Neural cell (in vitro differentiated cells): ENCODE results near the gene RAET1G. TPM values are rescaled to one million over a fixed set of nuclear protein-coding genes. Genes with fewer than 3 reads are reported as not detected.
"Not testable (repeated sequence)": the region's sequence is repeated elsewhere in the genome, so short reads cannot be mapped to it uniquely, and the experiment has no call there.

Experiments used
- H2AFZ ChIP-seq: fragments of 200-600, 300-800 bp; sonication (generic), shearing (Covaris generic); 2 replicates; pipeline ENCODE4 v1.6.0; 2014; ENCODE audit warnings: low read depth, mild to moderate bottlenecking, antibody characterized with exemption, low read length, moderate library complexity
- H3F3A ChIP-seq: fragments of 200-600 bp; shearing (Covaris generic); 2 replicates; pipeline ENCODE4 v1.6.1; 2016; ENCODE audit warnings: mild to moderate bottlenecking, moderate library complexity, mixed read lengths, antibody characterized with exemption, low read length; ENCODE audit not compliant: insufficient read depth, poor library complexity, severe bottlenecking
- H3K27ac ChIP-seq: fragments of 200-600, 300-800 bp; sonication (generic), shearing (Covaris generic); 2 replicates; pipeline ENCODE4 v1.5.1; 2014; ENCODE audit warnings: mild to moderate bottlenecking, low read length, moderate library complexity
- H3K27me3 ChIP-seq: fragments of 300-800, 200-600 bp; sonication (generic), shearing (Covaris generic); 2 replicates; pipeline ENCODE4 v1.6.0; 2014; ENCODE audit warnings: mild to moderate bottlenecking, low read depth, low read length, moderate library complexity; ENCODE audit not compliant: insufficient read depth
- H3K36me3 ChIP-seq: fragments of 300-800, 200-600 bp; sonication (generic), shearing (Covaris generic); 2 replicates; pipeline ENCODE4 v1.5.1; 2014; ENCODE audit warnings: mild to moderate bottlenecking, antibody characterized with exemption, low read length, moderate library complexity; ENCODE audit not compliant: insufficient read depth
- H3K4me2 ChIP-seq: fragments of 300-800, 200-600 bp; sonication (generic), shearing (Covaris generic); 2 replicates; pipeline ENCODE4 v1.6.0; 2014; ENCODE audit warnings: mild to moderate bottlenecking, low read length
- H3K4me3 ChIP-seq: fragments of 300-800, 200-600 bp; sonication (generic), shearing (Covaris generic); 2 replicates; pipeline ENCODE4 v1.5.1; 2014; ENCODE audit warnings: mild to moderate bottlenecking, low read length, moderate library complexity
- H3K79me2 ChIP-seq: fragments of 200-600 bp; shearing (Covaris generic); replicated peaks from 2 replicates; pipeline ENCODE4 v1.6.0; 2014; ENCODE audit warnings: mild to moderate bottlenecking, low read length, moderate library complexity; ENCODE audit not compliant: insufficient read depth
- H3K9ac ChIP-seq: fragments of 300-800, 200-600 bp; sonication (generic), shearing (Covaris generic); 2 replicates; pipeline ENCODE4 v1.6.1; 2016; ENCODE audit warnings: mild to moderate bottlenecking, low read length, mixed read lengths
- H3K9me2 ChIP-seq: fragments of 200-600 bp; shearing (Covaris generic); 2 replicates; pipeline ENCODE4 v1.6.1; 2016; ENCODE audit warnings: mild to moderate bottlenecking, low read length, mixed read lengths; ENCODE audit not compliant: insufficient read depth
- H3K9me3 ChIP-seq: fragments of 200-600, 300-800 bp; sonication (generic), shearing (Covaris generic); 2 replicates; pipeline ENCODE4 v1.6.1; 2016; ENCODE audit warnings: mild to moderate bottlenecking, mixed run types, low read length, moderate library complexity, mixed read lengths
- H4K20me1 ChIP-seq: fragments of 200-600 bp; shearing (Covaris generic); 2 replicates; pipeline ENCODE4 v1.6.1; 2016; ENCODE audit warnings: mild to moderate bottlenecking, mixed run types; ENCODE audit not compliant: insufficient read depth
- CTCF ChIP-seq: fragments of 450-650 bp; IDR thresholded peaks from 2 replicates; pipeline ENCODE4 v1.5.1; 2014; ENCODE audit warnings: antibody characterized with exemption, mild to moderate bottlenecking, moderate library complexity; ENCODE audit not compliant: poor library complexity, severe bottlenecking
- EP300 ChIP-seq: fragments of 450-650 bp; conservative IDR thresholded peaks from 2 replicates; pipeline ENCODE4 v1.6.1; 2014; ENCODE audit warnings: antibody characterized with exemption, mild to moderate bottlenecking, moderate library complexity; ENCODE audit not compliant: poor library complexity, severe bottlenecking
- EZH2 ChIP-seq: fragments of 200-600, 300-800 bp; shearing (Covaris generic), sonication (generic); IDR thresholded peaks from 2 replicates; pipeline ENCODE4 v1.6.1; 2014; ENCODE audit warnings: antibody characterized with exemption, low read length, borderline replicate concordance, mild to moderate bottlenecking; ENCODE audit not compliant: insufficient read depth, poor library complexity, severe bottlenecking
- MXI1 ChIP-seq: fragments of 450-650 bp; conservative IDR thresholded peaks from 2 replicates; pipeline ENCODE4 v1.6.1; 2014; ENCODE audit warnings: antibody characterized with exemption, mild to moderate bottlenecking; ENCODE audit not compliant: poor library complexity, severe bottlenecking
- POLR2AphosphoS5 ChIP-seq: IDR thresholded peaks from 2 replicates; pipeline ENCODE4 v1.6.1; 2012
- RAD21 ChIP-seq: fragments of 450-650 bp; conservative IDR thresholded peaks from 2 replicates; pipeline ENCODE4 v1.6.1; 2014; ENCODE audit warnings: antibody characterized with exemption, mild to moderate bottlenecking, moderate library complexity
- REST ChIP-seq: IDR thresholded peaks from 2 replicates; pipeline ENCODE4 v1.6.1; 2012; ENCODE audit warnings: borderline replicate concordance
- SMC3 ChIP-seq: fragments of 450-650 bp; conservative IDR thresholded peaks from 2 replicates; pipeline ENCODE4 v1.6.1; 2014; ENCODE audit warnings: antibody characterized with exemption, mild to moderate bottlenecking, moderate library complexity; ENCODE audit not compliant: poor library complexity
- TAF1 ChIP-seq: IDR thresholded peaks from 2 replicates; pipeline ENCODE4 v1.6.1; 2012; ENCODE audit warnings: low read depth
- polyA plus RNA-seq: library from polyadenylated mRNA; depleted of rRNA; stranded (reverse); fragments of >200 nt; gene quantifications from 2 replicates; pipeline ENCODE4 v1.2.3, GENCODE V29; 2014

The RAET1G gene
- polyA plus RNA-seq, 1 donor from 2014 or later: not detected

- Histone ChIP-seq H3K79me2 (no peaks in the 10 kb centered on the region), H3K9ac (no peak overlapping the region), H3K36me3 (no peaks in the 10 kb centered on the region), H4K20me1 (no peaks in the 10 kb centered on the region), H3K9me3 (no peaks in the 10 kb centered on the region), H3F3A (no peaks in the 10 kb centered on the region), H3K27ac (no peak overlapping the region), H2AFZ (no peak overlapping the region), H3K4me2 (no peak overlapping the region), H3K4me3 (no peak overlapping the region), H3K27me3 (no peaks in the 10 kb centered on the region), H3K9me2 (no peaks in the 10 kb centered on the region)
- no peak for TF ChIP-seq REST
- no peak for TF ChIP-seq EP300
- TF ChIP-seq RAD21: no peak
- TF ChIP-seq SMC3: no peak
- TF ChIP-seq MXI1: no peak
- no peak for TF ChIP-seq POLR2AphosphoS5
- TF ChIP-seq CTCF: no peak
- no peak for TF ChIP-seq EZH2
- no peak for TF ChIP-seq TAF1
These were observed 9.8 kb downstream of the RAET1G start for GRCh38 chr6:149913085-149913484.

- H3K27ac ChIP-seq, H3F3A ChIP-seq, H3K9ac ChIP-seq, H3K9me3 ChIP-seq, H4K20me1 ChIP-seq, H3K36me3 ChIP-seq, H3K9me2 ChIP-seq, H3K4me2 ChIP-seq, H3K4me3 ChIP-seq, H2AFZ ChIP-seq, H3K27me3 ChIP-seq, H3K79me2 ChIP-seq: not testable (repeated sequence)
These were observed 10.2 kb downstream of the RAET1G start for GRCh38 chr6:149912680-149913079.

GRCh38 chr6:149910721-149911151 lies 12.2 kb downstream of the RAET1G start:
- no peaks in the 10 kb centered on the region for H3K9me3 ChIP-seq
- no peak overlapping the region for H3K4me2 ChIP-seq
- TF ChIP-seq TAF1: no peak
- no peak for TF ChIP-seq EP300
- no peak overlapping the region for H2AFZ ChIP-seq
- H3F3A ChIP-seq: no peaks in the 10 kb centered on the region
- no peak overlapping the region for H3K27ac ChIP-seq
- H3K79me2 ChIP-seq: no peaks in the 10 kb centered on the region
- no peaks in the 10 kb centered on the region for H4K20me1 ChIP-seq
- H3K36me3 ChIP-seq: no peaks in the 10 kb centered on the region
- no peak overlapping the region for H3K4me3 ChIP-seq
- no peaks in the 10 kb centered on the region for H3K27me3 ChIP-seq
- H3K9me2 ChIP-seq: no peaks in the 10 kb centered on the region
- no peak overlapping the region for H3K9ac ChIP-seq
